HG03066 (cell line): Measurements from ENCODE around the gene TEX44.

Experiments
- ATAC-seq: cut with Tn5 transposase; IDR thresholded peaks from one replicate; pipeline ENCODE4 v1.9.1; 2021; ENCODE audit warnings: low read depth; ENCODE audit not compliant: unreplicated experiment

Gene TEX44

GRCh38 chr2:231604101-231604684 is 11.5 kb downstream of the TEX44 start:
- ATAC-seq = peak; percentile 32

- peak; percentile 81 for ATAC-seq
Measured at GRCh38 chr2:231604685-231605606, 12.3 kb downstream of the TEX44 start.

GRCh38 chr2:231605607-231606091 is 13.0 kb downstream of the TEX44 start:
- ATAC-seq = no peak

- ATAC-seq = no peak
Measured at GRCh38 chr2:231606941-231607340, 14.3 kb downstream of the TEX44 start.

GRCh38 chr2:231611273-231612108 is 18.8 kb downstream of the TEX44 start:
- no peak for ATAC-seq

- no peak for ATAC-seq
Measured at GRCh38 chr2:231612109-231612455, 19.4 kb downstream of the TEX44 start.

- no peak for ATAC-seq
Measured at GRCh38 chr2:231612456-231613330, 20.0 kb downstream of the TEX44 start.

GRCh38 chr2:231613331-231613662 is 20.6 kb downstream of the TEX44 start:
- ATAC-seq = no peak

GRCh38 chr2:231613663-231614558 is 21.2 kb downstream of the TEX44 start:
- ATAC-seq = peak; percentile 67

- peak; percentile 3 for ATAC-seq
Measured at GRCh38 chr2:231614559-231615057, 21.9 kb downstream of the TEX44 start.

GRCh38 chr2:231615058-231615671 is 22.5 kb downstream of the TEX44 start:
- ATAC-seq = no peak

- no peak for ATAC-seq
Measured at GRCh38 chr2:231616296-231616695, 23.6 kb downstream of the TEX44 start.

GRCh38 chr2:231617059-231617926 is 24.6 kb downstream of the TEX44 start:
- ATAC-seq = no peak

- ATAC-seq = no peak
Measured at GRCh38 chr2:231621051-231621879, 28.6 kb downstream of the TEX44 start.

GRCh38 chr2:231622963-231623362 is 30.3 kb downstream of the TEX44 start:
- no peak for ATAC-seq

- no peak for ATAC-seq
Measured at GRCh38 chr2:231626449-231626848, 33.8 kb downstream of the TEX44 start.
